ENCODE measurements around the gene DGKB.

Gene DGKB

GRCh38 chr7:14505906-14506305, 396.6 kb downstream of the DGKB start:
- DNase-seq (ENCODE audit: extremely low spot score), result no peak
- CTCF ChIA-PET, result no interaction called here
- POLR2A ChIA-PET, result no interaction called here
- TF ChIP-seq LEF1 (IDR thresholded peaks at IDR 0.05; ENCODE audit: borderline replicate concordance), result no peak
- no peak for TF ChIP-seq PKNOX1 (IDR thresholded peaks at IDR 0.05)

GRCh38 chr7:14504134-14504533, 398.4 kb downstream of the DGKB start:
- ChIA-PET POLR2A (no interaction called here), CTCF (no interaction called here)
- TF ChIP-seq FOXA1 (IDR thresholded peaks at IDR 0.05) (no peak), HDGF (IDR thresholded peaks at IDR 0.05; ENCODE audit: borderline replicate concordance) (no peak), BHLHE40 (IDR thresholded peaks at IDR 0.05; ENCODE audit: borderline replicate concordance) (no peak), TARDBP (IDR thresholded peaks at IDR 0.05) (no peak), ZNF384 (IDR thresholded peaks at IDR 0.05) (no peak), PKNOX1 (IDR thresholded peaks at IDR 0.05) (no peak), NFRKB (IDR thresholded peaks at IDR 0.05) (no peak), L3MBTL2 (conservative IDR thresholded peaks at IDR 0.05) (no peak), SP1 (IDR thresholded peaks at IDR 0.05) (no peak), LEF1 (IDR thresholded peaks at IDR 0.05; ENCODE audit: borderline replicate concordance) (no peak), CTBP1 (IDR thresholded peaks at IDR 0.05; ENCODE audit: borderline replicate concordance) (no peak), ARNT (IDR thresholded peaks at IDR 0.05) (no peak), FOXK2 (IDR thresholded peaks at IDR 0.05) (no peak), SUZ12 (IDR thresholded peaks at IDR 0.05) (no peak), FOXM1 (IDR thresholded peaks at IDR 0.05; ENCODE audit: borderline replicate concordance) (no peak), ELF4 (IDR thresholded peaks at IDR 0.05) (no peak)
- no peak for DNase-seq (ENCODE audit: extremely low spot score)

- DNase-seq (ENCODE audit: extremely low spot score), result no peak
- ChIA-PET POLR2A (no interaction called here), CTCF (no interaction called here)
- TF ChIP-seq FOXK2 (IDR thresholded peaks at IDR 0.05), result no peak
- TF ChIP-seq SP1 (IDR thresholded peaks at IDR 0.05), result no peak
- no peak for TF ChIP-seq FOXM1 (IDR thresholded peaks at IDR 0.05; ENCODE audit: borderline replicate concordance)
- no peak for TF ChIP-seq TARDBP (IDR thresholded peaks at IDR 0.05)
- TF ChIP-seq NFRKB (IDR thresholded peaks at IDR 0.05), result no peak
- TF ChIP-seq ARNT (IDR thresholded peaks at IDR 0.05), result no peak
- TF ChIP-seq HDGF (IDR thresholded peaks at IDR 0.05; ENCODE audit: borderline replicate concordance), result no peak
- no peak for TF ChIP-seq CTBP1 (IDR thresholded peaks at IDR 0.05; ENCODE audit: borderline replicate concordance)
- TF ChIP-seq BHLHE40 (IDR thresholded peaks at IDR 0.05; ENCODE audit: borderline replicate concordance), result no peak
Measured at GRCh38 chr7:14503623-14504022, 398.9 kb downstream of the DGKB start.

- ChIA-PET CTCF (no interaction called here), POLR2A (no interaction called here)
- TF ChIP-seq FOXM1 (IDR thresholded peaks at IDR 0.05; ENCODE audit: borderline replicate concordance), result no peak
- TF ChIP-seq ELF4 (IDR thresholded peaks at IDR 0.05), result no peak
- TF ChIP-seq PKNOX1 (IDR thresholded peaks at IDR 0.05), result no peak
- no peak for TF ChIP-seq FOXK2 (IDR thresholded peaks at IDR 0.05)
- TF ChIP-seq HDGF (IDR thresholded peaks at IDR 0.05; ENCODE audit: borderline replicate concordance), result no peak
- TF ChIP-seq TARDBP (IDR thresholded peaks at IDR 0.05), result no peak
- no peak for TF ChIP-seq SUZ12 (IDR thresholded peaks at IDR 0.05)
- no peak for TF ChIP-seq NFRKB (IDR thresholded peaks at IDR 0.05)
- TF ChIP-seq ZNF384 (IDR thresholded peaks at IDR 0.05), result no peak
- no peak for DNase-seq (ENCODE audit: extremely low spot score)
Measured at GRCh38 chr7:14501436-14501835, 401.1 kb downstream of the DGKB start.

GRCh38 chr7:14497390-14497789, 405.2 kb downstream of the DGKB start:
- TF ChIP-seq ZNF384 (IDR thresholded peaks at IDR 0.05), result no peak
- no peak for TF ChIP-seq CTBP1 (IDR thresholded peaks at IDR 0.05; ENCODE audit: borderline replicate concordance)
- no peak for TF ChIP-seq L3MBTL2 (conservative IDR thresholded peaks at IDR 0.05)
- no peak for TF ChIP-seq SUZ12 (IDR thresholded peaks at IDR 0.05)
- TF ChIP-seq ARNT (IDR thresholded peaks at IDR 0.05), result no peak
- TF ChIP-seq FOXA1 (IDR thresholded peaks at IDR 0.05), result no peak
- no peak for TF ChIP-seq SP1 (IDR thresholded peaks at IDR 0.05)
- TF ChIP-seq BHLHE40 (IDR thresholded peaks at IDR 0.05; ENCODE audit: borderline replicate concordance), result no peak
- TF ChIP-seq PKNOX1 (IDR thresholded peaks at IDR 0.05), result no peak
- no peak for TF ChIP-seq NFRKB (IDR thresholded peaks at IDR 0.05)
- TF ChIP-seq FOXM1 (IDR thresholded peaks at IDR 0.05; ENCODE audit: borderline replicate concordance), result no peak
- TF ChIP-seq LEF1 (IDR thresholded peaks at IDR 0.05; ENCODE audit: borderline replicate concordance), result no peak
- TF ChIP-seq FOXK2 (IDR thresholded peaks at IDR 0.05), result no peak
- TF ChIP-seq HDGF (IDR thresholded peaks at IDR 0.05; ENCODE audit: borderline replicate concordance), result no peak
- TF ChIP-seq TARDBP (IDR thresholded peaks at IDR 0.05), result no peak
- TF ChIP-seq ELF4 (IDR thresholded peaks at IDR 0.05), result no peak
- DNase-seq (ENCODE audit: extremely low spot score), result no peak
- CTCF ChIA-PET, result interaction anchor here (0.6 kb wide), 1 partner anchor 1296 kb away, joined by 3 read pairs; no protein-coding TSS in a partner anchor
- POLR2A ChIA-PET, result no interaction called here

GRCh38 chr7:14495633-14496032, 406.9 kb downstream of the DGKB start:
- ChIA-PET CTCF (no interaction called here), POLR2A (no interaction called here)
- TF ChIP-seq FOXM1 (IDR thresholded peaks at IDR 0.05; ENCODE audit: borderline replicate concordance), result no peak
- no peak for TF ChIP-seq HDGF (IDR thresholded peaks at IDR 0.05; ENCODE audit: borderline replicate concordance)
- no peak for TF ChIP-seq CTBP1 (IDR thresholded peaks at IDR 0.05; ENCODE audit: borderline replicate concordance)
- DNase-seq (ENCODE audit: extremely low spot score), result no peak

Measured in HEK293T (cell line).